Hematopoietic multipotent progenitor cell treated with erythropoietin and hydrocortisone succinate and interleukin-3 and kit ligand, for 8 days (in vitro differentiated cells): Measurements from ENCODE around the gene NLK.

Experiments
- DNase-seq: peaks from one replicate; pipeline ENCODE4 v3.0.0-alpha.2; 2015

Gene NLK

GRCh38 chr17:28161311-28161710 is 118.8 kb downstream of the NLK start:
- DNase-seq, result no peak

GRCh38 chr17:28166478-28166877 is 124.0 kb downstream of the NLK start:
- no peak for DNase-seq

GRCh38 chr17:28169621-28170349 is 127.3 kb downstream of the NLK start:
- no peak for DNase-seq

- DNase-seq, result no peak
These were observed 128.3 kb downstream of the NLK start for GRCh38 chr17:28170771-28171170.

GRCh38 chr17:28173031-28173561 is 130.6 kb downstream of the NLK start:
- peak; percentile 96 for DNase-seq

GRCh38 chr17:28173801-28174200 is 131.3 kb downstream of the NLK start:
- DNase-seq, result no peak

GRCh38 chr17:28174352-28175046 is 132.0 kb downstream of the NLK start:
- DNase-seq, result peak; percentile 56

GRCh38 chr17:28177351-28177750 is 134.9 kb downstream of the NLK start:
- DNase-seq, result no peak

GRCh38 chr17:28178800-28179199 is 136.3 kb downstream of the NLK start:
- DNase-seq, result no peak

- no peak for DNase-seq
These were observed 138.0 kb downstream of the NLK start for GRCh38 chr17:28180449-28180848.

GRCh38 chr17:28181568-28181967 is 139.1 kb downstream of the NLK start:
- DNase-seq, result no peak

GRCh38 chr17:28182559-28182958 is 140.1 kb downstream of the NLK start:
- no peak for DNase-seq

- DNase-seq, result no peak
These were observed 143.2 kb downstream of the NLK start for GRCh38 chr17:28185658-28186057.

- DNase-seq, result peak; percentile 30
These were observed 144.0 kb downstream of the NLK start for GRCh38 chr17:28186472-28186871.

- DNase-seq, result no peak
These were observed 145.5 kb downstream of the NLK start for GRCh38 chr17:28187931-28188330.

- peak; percentile 25 for DNase-seq
These were observed 146.4 kb downstream of the NLK start for GRCh38 chr17:28188841-28189263.

- peak; percentile 80 for DNase-seq
These were observed 147.2 kb downstream of the NLK start for GRCh38 chr17:28189667-28190066.

GRCh38 chr17:28191018-28191417 is 148.5 kb downstream of the NLK start:
- DNase-seq, result no peak

- DNase-seq, result peak; percentile 51
These were observed 150.8 kb downstream of the NLK start for GRCh38 chr17:28193241-28193640.

GRCh38 chr17:28194382-28194781 is 151.9 kb downstream of the NLK start:
- DNase-seq, result no peak

GRCh38 chr17:28196636-28197035 is 154.2 kb downstream of the NLK start:
- no peak for DNase-seq

GRCh38 chr17:28199115-28199514 is 156.6 kb downstream of the NLK start:
- DNase-seq, result no peak

GRCh38 chr17:28199728-28200127 is 157.3 kb downstream of the NLK start:
- no peak for DNase-seq

- DNase-seq, result no peak
These were observed 158.8 kb downstream of the NLK start for GRCh38 chr17:28201315-28201714.
